ENCODE results near the gene GSTP1. TPM values are rescaled to one million over a fixed set of nuclear protein-coding genes. Genes with fewer than 3 reads are reported as not detected.

The GSTP1 gene
- total and polyA plus RNA-seq, 2 donors from 2014 or later: 800 to 1,687 TPM

DNA sequence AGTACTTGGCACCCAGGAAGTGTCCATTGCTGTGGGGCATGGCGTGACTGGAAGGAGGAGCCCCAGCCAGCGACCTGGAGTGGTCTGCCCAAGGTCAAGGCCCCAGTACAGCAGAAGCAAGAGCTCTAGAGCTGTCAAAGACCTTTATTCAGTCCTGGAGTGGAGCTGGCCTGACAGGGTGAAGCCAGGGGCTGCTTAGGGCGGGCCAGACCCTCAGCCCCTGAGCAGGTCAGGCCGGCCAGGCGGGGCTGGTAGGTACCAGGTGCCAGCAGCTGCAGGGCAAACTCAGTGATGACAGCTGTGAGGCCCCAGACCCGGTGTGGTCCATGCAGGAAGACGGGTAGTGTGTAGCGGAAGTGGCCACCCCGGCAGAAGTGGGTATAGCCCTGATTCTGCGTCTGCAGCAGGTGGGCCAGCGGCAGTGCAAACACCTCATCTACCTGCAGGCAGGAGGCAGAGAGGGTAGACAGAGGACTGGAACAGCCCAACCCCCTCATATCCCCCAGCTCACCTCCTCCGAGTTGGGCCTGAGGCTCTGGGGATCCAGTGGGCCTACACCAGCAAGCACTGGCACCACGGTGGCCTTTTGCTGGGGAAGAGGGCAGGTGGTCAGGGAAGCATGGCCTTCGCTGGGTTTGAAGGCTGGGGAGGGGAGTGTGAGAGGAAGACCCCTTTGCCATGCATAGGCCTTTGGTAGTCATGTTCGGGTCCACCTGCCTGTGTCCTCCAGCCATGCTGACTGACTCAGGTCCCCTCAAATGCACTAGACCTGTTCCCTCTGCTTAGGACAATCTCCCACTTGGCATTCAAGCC lies 44.4 kb downstream of the GSTP1 start:
- H3K36me3 ChIP-seq (ENCODE audit: control insufficient read depth in 2 of 3, insufficient read depth in 3 of 3, low read length in 3 of 3): no peaks in the 10 kb centered on the region
- TF ChIP-seq, protein P1, sequence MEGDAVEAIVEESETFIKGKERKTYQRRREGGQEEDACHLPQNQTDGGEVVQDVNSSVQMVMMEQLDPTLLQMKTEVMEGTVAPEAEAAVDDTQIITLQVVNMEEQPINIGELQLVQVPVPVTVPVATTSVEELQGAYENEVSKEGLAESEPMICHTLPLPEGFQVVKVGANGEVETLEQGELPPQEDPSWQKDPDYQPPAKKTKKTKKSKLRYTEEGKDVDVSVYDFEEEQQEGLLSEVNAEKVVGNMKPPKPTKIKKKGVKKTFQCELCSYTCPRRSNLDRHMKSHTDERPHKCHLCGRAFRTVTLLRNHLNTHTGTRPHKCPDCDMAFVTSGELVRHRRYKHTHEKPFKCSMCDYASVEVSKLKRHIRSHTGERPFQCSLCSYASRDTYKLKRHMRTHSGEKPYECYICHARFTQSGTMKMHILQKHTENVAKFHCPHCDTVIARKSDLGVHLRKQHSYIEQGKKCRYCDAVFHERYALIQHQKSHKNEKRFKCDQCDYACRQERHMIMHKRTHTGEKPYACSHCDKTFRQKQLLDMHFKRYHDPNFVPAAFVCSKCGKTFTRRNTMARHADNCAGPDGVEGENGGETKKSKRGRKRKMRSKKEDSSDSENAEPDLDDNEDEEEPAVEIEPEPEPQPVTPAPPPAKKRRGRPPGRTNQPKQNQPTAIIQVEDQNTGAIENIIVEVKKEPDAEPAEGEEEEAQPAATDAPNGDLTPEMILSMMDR (IDR thresholded peaks at IDR 0.05; ENCODE audit: borderline replicate concordance, extremely low read depth, insufficient read depth): no peak
- H3K9me3 ChIP-seq (ENCODE audit: control insufficient read depth in 2 of 3, insufficient read depth in 1 of 3, low read length in 3 of 3): no peaks in the 10 kb centered on the region
- intact Hi-C loops (cut with DNase I): no loop called here
- DNase-seq (peak in 3 of 5 donors; percentile 7 to 71 (median 57)), FAIRE-seq (no peak)
- no peak overlapping the region for H3K27ac ChIP-seq (ENCODE audit: low read depth in 2 of 2, low read length in 2 of 2)
- H3K4me3 ChIP-seq (ENCODE audit: low read length in 3 of 3): no peak overlapping the region
- H3K27me3 ChIP-seq (ENCODE audit: control insufficient read depth, insufficient read depth, low read length): no peaks in the 10 kb centered on the region
- peaks cover 0 to 21% (median 6%) of the 10 kb centered on the region in 3 donors for H3K4me1 ChIP-seq (ENCODE audit: control insufficient read depth in 2 of 3, insufficient read depth in 2 of 3, low read depth in 1 of 3, low read length in 3 of 3)
- no peak overlapping the region for H3K9ac ChIP-seq (ENCODE audit: low read length in 3 of 3)

GRCh38 chr11:67628710-67629385 lies 45.2 kb downstream of the GSTP1 start:
- intact Hi-C loops (cut with DNase I): no loop called here
- DNase-seq (peak in 1 of 5 donors; percentile 9), FAIRE-seq (no peak)
- Histone ChIP-seq H3K9ac (ENCODE audit: low read length in 3 of 3) (no peak overlapping the region), H3K27ac (ENCODE audit: low read depth in 2 of 2, low read length in 2 of 2) (no peak overlapping the region), H3K4me1 (ENCODE audit: control insufficient read depth in 2 of 3, insufficient read depth in 2 of 3, low read depth in 1 of 3, low read length in 3 of 3) (peaks cover 0 to 21% (median 6%) of the 10 kb centered on the region in 3 donors), H3K9me3 (ENCODE audit: control insufficient read depth in 2 of 3, insufficient read depth in 1 of 3, low read length in 3 of 3) (no peaks in the 10 kb centered on the region), H3K4me3 (ENCODE audit: low read length in 3 of 3) (peak overlapping the region in 1 of 3 donors; percentile 70), H3K27me3 (ENCODE audit: control insufficient read depth, insufficient read depth, low read length) (no peaks in the 10 kb centered on the region), H3K36me3 (ENCODE audit: control insufficient read depth in 2 of 3, insufficient read depth in 3 of 3, low read length in 3 of 3) (no peaks in the 10 kb centered on the region)
- TF ChIP-seq, protein P1 (IDR thresholded peaks at IDR 0.05; ENCODE audit: borderline replicate concordance, extremely low read depth, insufficient read depth): no peak

DNA sequence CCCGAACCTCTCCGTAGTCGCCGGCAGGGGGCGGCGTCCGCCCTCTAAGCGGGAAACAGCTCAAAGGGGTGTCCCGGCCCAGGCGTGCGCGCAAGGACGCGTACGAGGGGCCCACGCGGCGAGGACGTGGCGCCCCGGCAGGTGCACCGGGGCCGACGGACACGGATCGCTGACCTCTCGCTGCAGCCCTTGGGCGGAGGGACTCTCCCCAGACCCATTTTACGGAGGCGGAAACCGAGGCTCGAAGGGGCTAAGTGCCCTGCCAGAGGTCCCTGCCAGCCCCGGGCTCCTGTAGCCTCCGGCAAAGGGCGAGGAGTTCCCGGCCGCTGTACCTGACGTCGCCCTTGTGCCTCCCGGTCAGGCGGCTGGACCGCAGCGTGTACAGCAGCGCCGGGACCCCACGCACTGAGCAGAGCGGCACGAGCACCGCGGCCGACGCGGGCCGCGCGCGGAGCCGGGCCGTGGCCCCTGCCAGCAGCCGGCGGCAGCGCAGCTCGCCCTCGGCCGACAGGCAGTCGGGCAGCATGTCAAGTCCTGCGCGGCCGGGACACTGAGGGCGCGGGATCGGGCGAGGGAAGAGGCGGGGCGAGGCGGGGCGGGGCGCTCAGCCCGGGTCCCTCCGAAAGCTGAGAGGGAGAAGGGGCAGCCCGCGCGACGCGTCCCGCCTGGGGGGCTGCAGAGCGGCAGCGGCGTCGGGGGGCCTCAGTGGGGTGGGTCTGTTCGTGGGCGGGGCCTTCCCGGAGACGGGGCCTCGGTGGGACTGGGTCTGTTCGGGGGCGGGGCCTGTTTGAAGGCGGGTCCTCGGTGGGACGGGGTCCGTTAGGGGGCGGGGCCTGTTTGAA lies 46.0 kb downstream of the GSTP1 start, which contains the start of gene NUDT8:
TSS of gene NUDT8 (minus strand) at position 552 of the 842 bp plus-strand sequence. CDS start at position 526, 26 bp downstream.
- Histone ChIP-seq H3K27ac (ENCODE audit: low read depth in 2 of 2, low read length in 2 of 2) (peak within 1 kb of the TSS; percentile 89 to 93), H3K36me3 (ENCODE audit: control insufficient read depth in 2 of 3, insufficient read depth in 3 of 3, low read length in 3 of 3) (no peaks in the 10 kb centered on the region), H3K4me3 (ENCODE audit: low read length in 3 of 3) (peak within 1 kb of the TSS; percentile 56 to 71 (median 65)), H3K9me3 (ENCODE audit: control insufficient read depth in 2 of 3, insufficient read depth in 1 of 3, low read length in 3 of 3) (no peaks in the 10 kb centered on the region), H3K4me1 (ENCODE audit: control insufficient read depth in 2 of 3, insufficient read depth in 2 of 3, low read depth in 1 of 3, low read length in 3 of 3) (peaks cover 0 to 21% (median 6%) of the 10 kb centered on the region in 3 donors), H3K9ac (ENCODE audit: low read length in 3 of 3) (peak within 1 kb of the TSS; percentile 44 to 75 (median 50)), H3K27me3 (ENCODE audit: control insufficient read depth, insufficient read depth, low read length) (no peaks in the 10 kb centered on the region)
- FAIRE-seq: no peak
- DNase-seq: peak; percentile 71 to 95 (median 90)
- intact Hi-C loops (cut with DNase I): no loop called here
- TF ChIP-seq, protein P1 (IDR thresholded peaks at IDR 0.05; ENCODE audit: borderline replicate concordance, extremely low read depth, insufficient read depth): peak; percentile 76
